ENCODE data around the gene DDX4. TPM values are rescaled to one million over a fixed set of nuclear protein-coding genes. Genes with fewer than 3 reads are reported as not detected.

Gene DDX4
- total and polyA plus RNA-seq, 9 of the 15 experiments (the other 6 are each of a cell fraction or from before 2014, with no cell fraction given) = not detected

- TF ChIP-seq, protein P1, sequence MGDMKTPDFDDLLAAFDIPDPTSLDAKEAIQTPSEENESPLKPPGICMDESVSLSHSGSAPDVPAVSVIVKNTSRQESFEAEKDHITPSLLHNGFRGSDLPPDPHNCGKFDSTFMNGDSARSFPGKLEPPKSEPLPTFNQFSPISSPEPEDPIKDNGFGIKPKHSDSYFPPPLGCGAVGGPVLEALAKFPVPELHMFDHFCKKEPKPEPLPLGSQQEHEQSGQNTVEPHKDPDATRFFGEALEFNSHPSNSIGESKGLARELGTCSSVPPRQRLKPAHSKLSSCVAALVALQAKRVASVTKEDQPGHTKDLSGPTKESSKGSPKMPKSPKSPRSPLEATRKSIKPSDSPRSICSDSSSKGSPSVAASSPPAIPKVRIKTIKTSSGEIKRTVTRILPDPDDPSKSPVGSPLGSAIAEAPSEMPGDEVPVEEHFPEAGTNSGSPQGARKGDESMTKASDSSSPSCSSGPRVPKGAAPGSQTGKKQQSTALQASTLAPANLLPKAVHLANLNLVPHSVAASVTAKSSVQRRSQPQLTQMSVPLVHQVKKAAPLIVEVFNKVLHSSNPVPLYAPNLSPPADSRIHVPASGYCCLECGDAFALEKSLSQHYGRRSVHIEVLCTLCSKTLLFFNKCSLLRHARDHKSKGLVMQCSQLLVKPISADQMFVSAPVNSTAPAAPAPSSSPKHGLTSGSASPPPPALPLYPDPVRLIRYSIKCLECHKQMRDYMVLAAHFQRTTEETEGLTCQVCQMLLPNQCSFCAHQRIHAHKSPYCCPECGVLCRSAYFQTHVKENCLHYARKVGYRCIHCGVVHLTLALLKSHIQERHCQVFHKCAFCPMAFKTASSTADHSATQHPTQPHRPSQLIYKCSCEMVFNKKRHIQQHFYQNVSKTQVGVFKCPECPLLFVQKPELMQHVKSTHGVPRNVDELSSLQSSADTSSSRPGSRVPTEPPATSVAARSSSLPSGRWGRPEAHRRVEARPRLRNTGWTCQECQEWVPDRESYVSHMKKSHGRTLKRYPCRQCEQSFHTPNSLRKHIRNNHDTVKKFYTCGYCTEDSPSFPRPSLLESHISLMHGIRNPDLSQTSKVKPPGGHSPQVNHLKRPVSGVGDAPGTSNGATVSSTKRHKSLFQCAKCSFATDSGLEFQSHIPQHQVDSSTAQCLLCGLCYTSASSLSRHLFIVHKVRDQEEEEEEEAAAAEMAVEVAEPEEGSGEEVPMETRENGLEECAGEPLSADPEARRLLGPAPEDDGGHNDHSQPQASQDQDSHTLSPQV (IDR thresholded peaks at IDR 0.05) = peak; percentile 19; the same call in 1 of the 2 replicates
- TF ChIP-seq KAT2B (IDR thresholded peaks at IDR 0.05; ENCODE audit: low read depth, low read length) = no peak
- TF ChIP-seq ZKSCAN3 (CRISPR knock-in tag; IDR thresholded peaks at IDR 0.05) = no peak
- no peak for TF ChIP-seq NR2F6 (CRISPR knock-in tag; IDR thresholded peaks at IDR 0.05)
- no peak for TF ChIP-seq RNF219 (CRISPR knock-in tag; IDR thresholded peaks at IDR 0.05)
- TF ChIP-seq, protein P2, sequence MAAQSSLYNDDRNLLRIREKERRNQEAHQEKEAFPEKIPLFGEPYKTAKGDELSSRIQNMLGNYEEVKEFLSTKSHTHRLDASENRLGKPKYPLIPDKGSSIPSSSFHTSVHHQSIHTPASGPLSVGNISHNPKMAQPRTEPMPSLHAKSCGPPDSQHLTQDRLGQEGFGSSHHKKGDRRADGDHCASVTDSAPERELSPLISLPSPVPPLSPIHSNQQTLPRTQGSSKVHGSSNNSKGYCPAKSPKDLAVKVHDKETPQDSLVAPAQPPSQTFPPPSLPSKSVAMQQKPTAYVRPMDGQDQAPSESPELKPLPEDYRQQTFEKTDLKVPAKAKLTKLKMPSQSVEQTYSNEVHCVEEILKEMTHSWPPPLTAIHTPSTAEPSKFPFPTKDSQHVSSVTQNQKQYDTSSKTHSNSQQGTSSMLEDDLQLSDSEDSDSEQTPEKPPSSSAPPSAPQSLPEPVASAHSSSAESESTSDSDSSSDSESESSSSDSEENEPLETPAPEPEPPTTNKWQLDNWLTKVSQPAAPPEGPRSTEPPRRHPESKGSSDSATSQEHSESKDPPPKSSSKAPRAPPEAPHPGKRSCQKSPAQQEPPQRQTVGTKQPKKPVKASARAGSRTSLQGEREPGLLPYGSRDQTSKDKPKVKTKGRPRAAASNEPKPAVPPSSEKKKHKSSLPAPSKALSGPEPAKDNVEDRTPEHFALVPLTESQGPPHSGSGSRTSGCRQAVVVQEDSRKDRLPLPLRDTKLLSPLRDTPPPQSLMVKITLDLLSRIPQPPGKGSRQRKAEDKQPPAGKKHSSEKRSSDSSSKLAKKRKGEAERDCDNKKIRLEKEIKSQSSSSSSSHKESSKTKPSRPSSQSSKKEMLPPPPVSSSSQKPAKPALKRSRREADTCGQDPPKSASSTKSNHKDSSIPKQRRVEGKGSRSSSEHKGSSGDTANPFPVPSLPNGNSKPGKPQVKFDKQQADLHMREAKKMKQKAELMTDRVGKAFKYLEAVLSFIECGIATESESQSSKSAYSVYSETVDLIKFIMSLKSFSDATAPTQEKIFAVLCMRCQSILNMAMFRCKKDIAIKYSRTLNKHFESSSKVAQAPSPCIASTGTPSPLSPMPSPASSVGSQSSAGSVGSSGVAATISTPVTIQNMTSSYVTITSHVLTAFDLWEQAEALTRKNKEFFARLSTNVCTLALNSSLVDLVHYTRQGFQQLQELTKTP (IDR thresholded peaks at IDR 0.05; ENCODE audit: low read depth in 1 of 2, partially characterized antibody in 2 of 2) = peak in 1 of 2 experiments; percentile 96
- TF ChIP-seq, protein P3, sequence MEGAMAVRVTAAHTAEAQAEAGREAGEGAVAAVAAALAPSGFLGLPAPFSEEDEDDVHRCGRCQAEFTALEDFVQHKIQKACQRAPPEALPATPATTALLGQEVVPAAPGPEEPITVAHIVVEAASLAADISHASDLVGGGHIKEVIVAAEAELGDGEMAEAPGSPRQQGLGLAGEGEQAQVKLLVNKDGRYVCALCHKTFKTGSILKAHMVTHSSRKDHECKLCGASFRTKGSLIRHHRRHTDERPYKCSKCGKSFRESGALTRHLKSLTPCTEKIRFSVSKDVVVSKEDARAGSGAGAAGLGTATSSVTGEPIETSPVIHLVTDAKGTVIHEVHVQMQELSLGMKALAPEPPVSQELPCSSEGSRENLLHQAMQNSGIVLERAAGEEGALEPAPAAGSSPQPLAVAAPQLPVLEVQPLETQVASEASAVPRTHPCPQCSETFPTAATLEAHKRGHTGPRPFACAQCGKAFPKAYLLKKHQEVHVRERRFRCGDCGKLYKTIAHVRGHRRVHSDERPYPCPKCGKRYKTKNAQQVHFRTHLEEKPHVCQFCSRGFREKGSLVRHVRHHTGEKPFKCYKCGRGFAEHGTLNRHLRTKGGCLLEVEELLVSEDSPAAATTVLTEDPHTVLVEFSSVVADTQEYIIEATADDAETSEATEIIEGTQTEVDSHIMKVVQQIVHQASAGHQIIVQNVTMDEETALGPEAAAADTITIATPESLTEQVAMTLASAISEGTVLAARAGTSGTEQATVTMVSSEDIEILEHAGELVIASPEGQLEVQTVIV (CRISPR knock-in tag; IDR thresholded peaks at IDR 0.05; ENCODE audit: borderline replicate concordance) = no peak
- TF ChIP-seq GTF2A2 (tag; IDR thresholded peaks at IDR 0.05) = no peak
- TF ChIP-seq ZC3H4 (CRISPR knock-in tag; IDR thresholded peaks at IDR 0.05; ENCODE audit: borderline replicate concordance) = no peak
- TF ChIP-seq, protein P4, sequence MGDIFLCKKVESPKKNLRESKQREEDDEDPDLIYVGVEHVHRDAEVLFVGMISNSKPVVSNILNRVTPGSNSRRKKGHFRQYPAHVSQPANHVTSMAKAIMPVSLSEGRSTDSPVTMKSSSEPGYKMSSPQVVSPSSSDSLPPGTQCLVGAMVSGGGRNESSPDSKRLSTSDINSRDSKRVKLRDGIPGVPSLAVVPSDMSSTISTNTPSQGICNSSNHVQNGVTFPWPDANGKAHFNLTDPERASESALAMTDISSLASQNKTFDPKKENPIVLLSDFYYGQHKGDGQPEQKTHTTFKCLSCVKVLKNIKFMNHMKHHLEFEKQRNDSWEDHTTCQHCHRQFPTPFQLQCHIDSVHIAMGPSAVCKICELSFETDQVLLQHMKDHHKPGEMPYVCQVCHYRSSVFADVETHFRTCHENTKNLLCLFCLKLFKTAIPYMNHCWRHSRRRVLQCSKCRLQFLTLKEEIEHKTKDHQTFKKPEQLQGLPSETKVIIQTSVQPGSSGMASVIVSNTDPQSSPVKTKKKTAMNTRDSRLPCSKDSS (IDR thresholded peaks at IDR 0.05; ENCODE audit: low read depth, partially characterized antibody) = no peak
- TF ChIP-seq GABPB1 (CRISPR knock-in tag; IDR thresholded peaks at IDR 0.05) = peak; percentile 93
Observed at GRCh38 chr5:55712023-55712859, 25.6 kb upstream of the DDX4 start, which contains the start of gene SLC38A9 (continued).
